ENCODE data around the gene HUNK.

HUNK gene

DNA sequence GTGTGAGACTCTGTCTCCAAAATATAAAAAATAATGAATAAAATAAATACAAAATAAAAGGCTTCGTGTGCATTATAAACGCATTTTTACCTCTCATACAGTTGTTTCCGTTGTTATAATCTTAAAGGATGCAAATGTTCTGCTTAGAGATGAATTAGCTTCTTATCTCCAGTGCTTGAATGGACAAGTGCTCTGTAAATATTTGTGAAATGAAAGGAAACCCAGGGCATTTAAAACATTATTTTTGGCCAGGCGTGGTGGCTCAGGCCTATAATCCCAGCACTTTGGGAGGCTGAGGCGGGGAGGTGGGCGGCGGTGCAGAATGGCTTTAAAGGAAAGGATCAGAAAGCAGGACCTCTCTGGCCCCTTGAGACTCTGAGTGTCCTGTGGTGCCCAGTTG, 94.5 kb downstream of the HUNK start:
- DNase-seq, result no peak

DNA sequence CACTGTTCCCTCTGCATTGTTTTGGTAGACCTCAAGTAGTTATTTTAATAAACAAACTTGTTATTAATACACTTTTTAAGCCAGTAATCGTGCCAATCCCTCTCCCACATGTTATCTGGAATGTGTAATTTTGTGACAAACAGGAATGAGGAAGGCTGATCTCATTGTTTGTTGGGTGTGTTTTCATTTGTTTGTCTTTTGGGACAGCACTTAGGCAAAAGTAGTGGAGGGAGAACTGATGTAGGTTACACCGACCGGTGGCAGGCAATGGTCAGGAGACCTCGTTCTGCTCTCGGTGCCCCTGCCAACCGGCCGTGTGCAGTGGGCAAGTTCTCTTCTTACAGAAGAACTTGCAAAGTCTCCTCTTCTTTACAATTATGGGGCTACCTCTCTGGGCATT, 99.8 kb downstream of the HUNK start:
- no peak for DNase-seq

DNA sequence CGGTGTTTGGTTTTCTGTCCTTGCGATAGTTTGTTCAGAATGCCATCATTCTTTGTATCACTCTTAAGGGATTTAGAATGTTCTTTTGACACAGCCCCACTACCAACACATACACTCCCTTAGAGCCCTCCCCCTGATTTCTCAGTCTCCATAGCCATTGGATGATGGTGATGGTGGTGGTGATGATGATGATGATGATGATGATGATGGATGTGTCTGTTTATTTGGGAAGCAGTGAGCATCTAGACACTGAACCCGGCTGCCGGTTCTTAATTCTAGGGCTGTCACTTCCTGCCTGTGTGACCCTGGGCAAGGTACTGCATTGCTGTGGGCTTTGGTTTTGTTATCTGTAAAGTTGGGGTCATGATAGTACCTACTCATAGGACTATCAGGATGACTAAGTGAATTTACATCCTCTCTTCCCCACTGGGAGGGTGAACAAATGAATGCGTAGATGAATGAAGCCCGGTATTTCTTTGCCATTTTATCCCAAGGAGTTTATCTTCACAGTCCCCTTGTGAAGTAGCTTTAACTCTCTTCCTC, 100.7 kb downstream of the HUNK start:
- DNase-seq, result no peak

DNA sequence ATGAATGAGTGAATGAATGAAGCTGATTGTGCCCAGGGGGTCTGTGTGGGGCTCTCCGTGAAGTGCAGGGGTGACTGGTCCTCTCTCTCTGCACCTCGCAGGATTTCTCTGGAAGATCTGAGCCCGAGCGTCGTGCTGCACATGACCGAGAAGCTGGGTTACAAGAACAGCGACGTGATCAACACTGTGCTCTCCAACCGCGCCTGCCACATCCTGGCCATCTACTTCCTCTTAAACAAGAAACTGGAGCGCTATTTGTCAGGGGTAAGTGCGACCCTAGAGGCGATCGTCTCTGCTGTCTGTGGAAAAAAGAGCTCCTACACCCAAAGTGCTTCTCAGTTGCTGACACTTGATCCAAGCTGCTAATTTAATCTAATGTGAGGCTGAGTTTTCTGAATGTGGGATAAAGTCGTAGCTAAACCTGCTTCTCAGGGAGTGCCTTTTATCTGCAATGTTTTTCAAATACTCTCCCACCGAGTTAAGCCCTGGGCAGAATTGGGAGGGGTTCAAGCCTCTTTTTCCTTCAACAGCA, 101.7 kb downstream of the HUNK start:
- DNase-seq, result peak; percentile 24 to 35

DNA sequence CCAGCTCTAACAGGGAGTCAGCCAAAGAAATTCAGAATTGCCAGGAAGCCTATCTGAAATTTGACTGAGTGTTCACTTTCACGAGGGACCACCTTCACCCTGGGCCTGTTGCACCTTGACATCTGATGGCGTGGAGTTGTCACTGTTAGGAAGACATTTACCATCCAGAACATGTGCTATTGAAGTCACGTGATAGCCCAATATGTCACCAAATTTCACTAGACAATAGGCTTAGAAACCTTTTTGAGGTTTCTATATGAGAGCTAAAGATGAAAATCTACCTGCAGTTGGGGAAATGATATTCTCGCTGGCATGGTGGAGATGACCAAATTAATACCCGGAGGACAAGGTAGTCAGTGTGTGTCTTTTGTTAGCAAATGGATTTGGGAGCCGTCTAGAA, 102.7 kb downstream of the HUNK start:
- no peak for DNase-seq

GRCh38 chr21:31977816-31978215, 105.0 kb downstream of the HUNK start:
- no peak for DNase-seq

- DNase-seq, result no peak
These were observed 110.3 kb downstream of the HUNK start for GRCh38 chr21:31983120-31983519.

- no peak for DNase-seq
These were observed 110.7 kb downstream of the HUNK start for GRCh38 chr21:31983554-31983953.

DNA sequence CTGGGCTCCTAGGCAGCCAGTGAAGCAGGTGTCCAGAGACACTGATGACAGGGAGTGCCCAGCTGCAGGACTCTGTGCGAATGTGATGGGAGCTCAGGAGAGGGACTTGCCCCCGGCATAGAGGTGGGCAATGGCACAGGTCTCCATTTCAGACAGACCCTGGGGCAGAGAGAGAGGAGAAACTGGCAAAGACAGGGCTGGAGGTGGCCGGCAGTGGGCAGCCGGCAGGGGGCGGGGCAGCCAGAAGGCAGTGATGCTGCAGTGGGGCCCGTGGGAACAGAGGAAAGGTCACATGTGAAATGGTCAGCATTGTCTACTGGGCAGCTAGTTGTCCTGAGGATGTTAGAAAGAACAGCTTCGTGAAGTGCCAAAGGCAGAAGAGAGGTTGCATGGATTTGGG, 112.6 kb downstream of the HUNK start:
- no peak for DNase-seq

DNA sequence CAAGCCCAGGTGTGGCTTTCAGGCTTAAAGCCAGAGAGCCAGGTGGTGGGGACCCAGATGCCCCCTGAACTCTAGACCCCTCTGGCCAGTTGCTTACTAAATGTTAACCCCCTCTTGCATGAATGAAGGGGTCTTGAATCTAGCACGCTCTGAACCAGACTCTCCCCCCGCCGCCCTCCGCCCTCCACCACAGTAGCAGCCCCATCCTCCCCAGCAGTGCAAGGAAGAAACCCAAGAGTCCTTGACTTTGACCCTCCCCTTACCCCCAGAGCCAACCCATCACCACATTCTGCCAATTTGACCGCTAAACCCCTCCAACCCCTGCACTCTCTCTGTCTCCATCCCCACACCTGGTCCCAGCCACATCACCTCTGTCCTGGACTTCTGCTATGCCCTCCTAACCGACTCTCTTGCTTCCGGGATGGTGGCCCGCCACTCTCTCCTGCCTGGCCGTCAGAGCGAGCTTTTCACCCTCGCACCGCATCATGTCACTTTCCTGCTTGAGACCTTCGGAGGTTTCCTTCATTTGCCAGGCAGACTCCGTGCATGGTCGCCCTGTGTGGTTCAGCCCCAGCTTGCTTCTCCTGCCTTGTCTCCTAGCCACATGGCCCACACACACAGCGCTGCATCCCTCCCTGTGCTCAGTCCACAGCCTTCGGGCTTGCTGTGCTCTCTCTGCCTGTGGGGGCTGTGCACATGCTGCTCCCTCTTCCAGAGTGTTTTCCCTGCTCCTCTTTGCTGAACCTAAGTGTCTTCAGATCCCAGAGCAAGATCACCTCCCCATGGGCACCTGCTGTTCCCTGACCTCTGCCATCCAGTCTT, 113.4 kb downstream of the HUNK start:
- no peak for DNase-seq

- DNase-seq, result no peak
These were observed 114.9 kb downstream of the HUNK start for GRCh38 chr21:31987696-31988095.

- DNase-seq, result no peak
These were observed 115.9 kb downstream of the HUNK start for GRCh38 chr21:31988492-31989290.

- no peak for DNase-seq
These were observed 118.8 kb downstream of the HUNK start for GRCh38 chr21:31991356-31992331.

- DNase-seq, result no peak
These were observed 119.6 kb downstream of the HUNK start for GRCh38 chr21:31992391-31992790.

DNA sequence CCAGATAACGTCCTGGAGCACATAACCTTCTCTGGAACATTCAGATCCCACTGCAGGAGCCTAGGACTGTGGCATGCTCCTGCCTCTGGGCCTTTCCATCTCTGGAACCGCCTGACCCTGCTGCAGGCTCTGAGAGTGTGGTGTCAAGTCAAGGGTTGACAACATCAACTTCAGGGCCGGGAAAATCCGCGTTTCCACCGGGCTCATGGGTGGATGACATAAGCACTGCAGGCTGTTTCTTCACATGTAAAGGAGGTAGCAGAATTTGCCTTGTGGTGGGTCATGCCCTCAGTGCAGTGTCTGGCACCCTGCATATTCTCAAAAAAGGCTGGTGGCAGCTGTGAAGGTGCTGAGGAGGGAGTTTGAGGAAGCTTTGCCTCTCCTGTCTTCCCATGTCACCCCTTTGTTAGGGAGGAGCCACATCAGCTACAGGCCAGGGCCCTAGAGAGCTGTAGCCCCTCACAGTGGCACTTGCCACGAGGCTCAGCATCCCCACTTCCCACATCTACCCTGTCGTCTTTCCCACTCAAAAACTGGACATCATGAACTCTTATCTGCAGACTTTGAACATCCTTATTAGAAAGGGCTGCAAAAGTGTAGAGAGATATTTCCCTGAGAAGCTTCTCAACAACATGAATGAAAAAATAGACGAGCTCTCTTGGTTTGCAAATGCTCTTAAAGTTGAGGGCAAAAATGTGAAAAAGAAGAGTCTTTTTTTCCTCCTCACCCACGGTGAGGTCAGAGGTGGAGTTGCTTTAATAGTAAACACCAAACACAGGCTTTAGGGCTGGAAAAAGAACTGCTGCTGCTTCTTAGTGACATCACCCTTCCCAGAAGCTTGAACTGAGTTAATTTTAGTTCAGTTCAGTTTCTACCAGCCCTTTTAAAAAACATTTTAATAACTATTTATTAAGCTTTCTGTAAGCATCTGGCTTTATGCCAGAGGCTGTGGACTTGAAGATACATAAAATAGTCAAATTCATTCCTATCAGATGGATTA, 121.3 kb downstream of the HUNK start:
- DNase-seq, result no peak

DNA sequence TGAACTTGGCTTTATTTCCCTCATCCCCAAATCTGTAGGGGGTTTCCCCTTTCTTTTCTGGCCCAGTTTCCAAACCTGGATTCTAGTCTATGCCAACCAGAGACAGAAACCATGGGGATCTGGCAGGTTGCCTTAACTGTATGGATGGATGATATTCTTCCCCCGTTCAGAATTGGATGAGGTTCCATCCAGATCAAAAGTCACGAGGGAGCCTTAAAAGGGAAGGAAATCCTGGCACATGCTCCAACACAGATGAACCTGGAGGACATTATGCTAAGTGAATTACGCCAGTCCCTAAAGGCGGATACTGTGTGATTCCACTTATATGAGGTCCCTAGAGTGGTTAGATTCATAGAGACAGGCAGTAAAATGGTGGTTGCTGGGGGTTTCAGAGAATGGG, 124.4 kb downstream of the HUNK start:
- no peak for DNase-seq

GRCh38 chr21:31999810-32000468, 127.1 kb downstream of the HUNK start:
- no peak for DNase-seq

GRCh38 chr21:32001390-32001789, 128.6 kb downstream of the HUNK start:
- DNase-seq, result no peak

DNA sequence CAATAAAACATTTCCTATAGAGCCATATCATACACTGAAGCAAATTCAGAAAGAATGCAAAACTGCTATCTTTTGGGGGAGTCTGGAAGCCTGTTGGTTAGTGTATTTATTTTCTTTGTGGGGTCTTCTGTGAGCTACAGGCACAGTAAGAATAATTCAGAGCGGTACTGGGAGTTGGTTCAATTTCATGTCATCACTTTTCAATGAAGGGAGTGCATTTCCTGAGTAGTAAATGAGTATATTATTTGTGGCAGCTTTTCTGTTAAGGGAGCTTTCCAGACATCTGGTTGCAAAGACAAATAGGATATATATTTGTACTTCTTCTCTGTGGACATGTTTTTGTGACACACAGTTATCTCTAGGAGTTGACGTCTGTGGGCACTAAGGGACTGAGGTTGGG, 130.6 kb downstream of the HUNK start:
- no peak for DNase-seq

DNA sequence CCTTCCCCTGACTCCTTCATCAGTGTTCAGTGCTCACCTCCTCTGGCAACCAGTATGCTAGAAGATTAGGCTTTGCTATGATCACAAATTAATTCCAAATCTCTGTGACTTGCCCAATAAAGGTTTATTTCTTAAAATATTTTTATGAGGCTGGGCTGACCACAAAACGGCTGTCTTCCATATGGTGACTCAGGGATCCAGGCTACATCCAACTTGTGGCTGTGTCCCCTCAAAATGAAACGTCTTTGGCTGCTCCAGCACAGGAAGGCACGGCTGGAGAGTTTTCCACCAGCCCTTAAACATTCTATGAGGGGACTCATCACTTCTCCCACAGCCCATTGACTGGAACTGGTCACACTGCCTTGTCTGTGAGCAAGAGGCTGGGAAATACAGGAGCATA, 131.5 kb downstream of the HUNK start:
- no peak for DNase-seq

GRCh38 chr21:32007456-32007855, 134.6 kb downstream of the HUNK start:
- DNase-seq, result no peak

All from activated T-cell treated with anti-CD3 and anti-CD28 coated beads, Interleukin-2, amount 50 U/mL, for 48 hours (primary cell).